T-helper 1 cell treated with Interleukin-12 subunit alpha and Interleukin-12 subunit beta and Interleukin-4 antibody, amounts not matched to agents 30 μg/mL and 1 μg/mL, for 36 hours (primary cell): Measurements from ENCODE around the gene HORMAD2.
"Not testable (repeated sequence)": the region's sequence is repeated elsewhere in the genome, so short reads cannot be mapped to it uniquely, and the experiment has no call there.

Experiments used
- H3K27ac Mint-ChIP-seq: one replicate; pipeline ENCODE4 v1.8.0; 2021; ENCODE audit warnings: mild to moderate bottlenecking, mixed read lengths
- H3K27me3 Mint-ChIP-seq: one replicate; pipeline ENCODE4 v1.8.0; 2021; ENCODE audit warnings: low read depth, mixed read lengths
- H3K36me3 Mint-ChIP-seq: one replicate; pipeline ENCODE4 v1.8.0; 2021; ENCODE audit warnings: low read depth, mixed read lengths
- H3K4me1 Mint-ChIP-seq: one replicate; pipeline ENCODE4 v1.8.0; 2021; ENCODE audit warnings: low read depth, mixed read lengths
- H3K4me3 Mint-ChIP-seq: one replicate; pipeline ENCODE4 v1.8.0; 2021; ENCODE audit warnings: mild to moderate bottlenecking, moderate library complexity, mixed read lengths
- H3K9me3 Mint-ChIP-seq: one replicate; pipeline ENCODE4 v1.8.0; 2021; ENCODE audit warnings: mixed read lengths

Gene HORMAD2

DNA sequence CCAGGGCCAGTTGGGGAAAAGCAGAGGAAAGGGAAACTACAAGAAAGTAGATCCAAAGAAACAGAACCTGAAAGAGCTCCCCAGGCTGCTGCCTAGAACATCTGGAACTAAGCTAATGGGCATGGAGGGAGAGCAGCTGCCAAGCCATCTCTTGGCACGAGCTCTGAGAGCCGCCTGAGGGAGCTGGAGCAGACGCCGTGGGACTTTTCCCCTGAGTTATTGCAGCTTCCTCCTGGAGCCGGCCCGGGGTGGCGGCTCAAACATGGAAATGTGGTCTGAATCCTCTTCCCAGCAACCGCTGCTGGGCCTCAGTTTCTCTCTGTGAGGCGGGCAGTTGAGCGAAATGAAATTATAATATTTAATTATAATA is 124.5 kb downstream of the HORMAD2 start:
- H3K4me1 Mint-ChIP-seq: peaks cover 16% of the 10 kb centered on the region
- H3K4me3 Mint-ChIP-seq: no peak overlapping the region
- H3K9me3 Mint-ChIP-seq: peaks cover 5% of the 10 kb centered on the region
- no peaks in the 10 kb centered on the region for H3K27me3 Mint-ChIP-seq
- H3K27ac Mint-ChIP-seq: no peak overlapping the region
- peaks cover 4% of the 10 kb centered on the region for H3K36me3 Mint-ChIP-seq

DNA sequence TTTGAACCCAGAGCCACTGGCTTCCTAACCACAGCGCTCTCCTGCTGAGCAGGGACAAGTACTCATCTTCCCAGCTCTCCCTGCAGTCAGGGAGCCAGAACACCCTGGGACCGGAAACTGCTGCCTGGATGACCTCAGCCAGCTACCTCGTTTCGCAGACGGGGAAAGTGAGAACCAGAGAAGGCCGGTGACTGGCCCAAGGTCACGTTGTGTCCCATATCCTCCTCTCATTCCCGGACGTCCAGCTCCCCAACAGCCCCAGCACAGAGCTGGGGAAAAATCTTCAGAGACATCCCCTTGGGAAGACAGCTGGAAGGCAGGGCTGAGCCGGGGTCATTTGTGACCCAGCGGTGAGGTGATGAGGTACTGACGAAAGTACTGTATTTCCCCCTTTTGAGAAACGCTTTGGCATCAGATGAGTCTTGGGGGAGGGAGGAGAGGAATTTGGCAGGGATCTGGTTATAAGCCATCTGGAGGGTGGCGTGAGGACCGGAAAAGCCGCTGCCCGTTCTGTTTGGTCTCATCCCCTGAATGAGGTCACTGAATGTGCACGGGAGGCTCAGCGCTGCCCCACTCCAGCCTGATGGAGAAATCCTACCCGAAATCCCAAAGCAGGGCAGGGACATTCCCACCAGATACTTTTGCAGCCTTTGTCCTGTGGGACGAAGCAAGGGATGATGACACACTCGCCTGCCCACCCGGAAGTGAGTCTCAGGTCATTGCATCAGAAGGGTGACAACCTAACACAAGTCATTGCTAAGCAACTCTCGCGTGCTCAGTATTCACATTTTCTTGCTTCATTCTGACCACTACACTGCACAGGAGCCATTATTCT is 125.2 kb downstream of the HORMAD2 start:
- Mint-ChIP-seq H3K4me3 (no peak overlapping the region), H3K36me3 (peaks cover 4% of the 10 kb centered on the region), H3K9me3 (peaks cover 5% of the 10 kb centered on the region), H3K4me1 (peaks cover 16% of the 10 kb centered on the region), H3K27ac (no peak overlapping the region), H3K27me3 (no peaks in the 10 kb centered on the region)

DNA sequence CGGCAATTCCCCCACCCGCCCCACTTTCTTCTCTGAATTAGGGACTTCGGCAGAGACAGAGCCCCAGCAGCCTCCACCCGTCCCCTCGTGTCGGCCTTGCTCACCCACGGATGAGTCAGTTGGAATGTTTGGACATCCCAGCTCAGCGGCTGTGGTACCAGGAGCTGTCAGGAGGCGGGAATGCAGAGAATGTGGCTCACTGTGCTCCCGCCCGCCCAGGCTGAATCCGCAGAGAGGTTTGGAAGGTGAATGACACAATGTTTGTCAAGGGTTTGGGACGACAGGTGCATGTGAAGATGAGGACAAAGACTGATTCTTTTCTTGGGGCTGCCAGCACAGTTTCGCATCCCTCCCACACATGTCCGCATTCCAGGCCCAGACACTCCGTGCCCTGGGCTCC is 126.7 kb downstream of the HORMAD2 start:
- H3K27me3 Mint-ChIP-seq: no peaks in the 10 kb centered on the region
- peaks cover under 1% of the 10 kb centered on the region for H3K9me3 Mint-ChIP-seq
- no peaks in the 10 kb centered on the region for H3K36me3 Mint-ChIP-seq
- peaks cover 16% of the 10 kb centered on the region for H3K4me1 Mint-ChIP-seq
- H3K27ac Mint-ChIP-seq: peak overlapping the region; percentile 29
- H3K4me3 Mint-ChIP-seq: no peak overlapping the region

DNA sequence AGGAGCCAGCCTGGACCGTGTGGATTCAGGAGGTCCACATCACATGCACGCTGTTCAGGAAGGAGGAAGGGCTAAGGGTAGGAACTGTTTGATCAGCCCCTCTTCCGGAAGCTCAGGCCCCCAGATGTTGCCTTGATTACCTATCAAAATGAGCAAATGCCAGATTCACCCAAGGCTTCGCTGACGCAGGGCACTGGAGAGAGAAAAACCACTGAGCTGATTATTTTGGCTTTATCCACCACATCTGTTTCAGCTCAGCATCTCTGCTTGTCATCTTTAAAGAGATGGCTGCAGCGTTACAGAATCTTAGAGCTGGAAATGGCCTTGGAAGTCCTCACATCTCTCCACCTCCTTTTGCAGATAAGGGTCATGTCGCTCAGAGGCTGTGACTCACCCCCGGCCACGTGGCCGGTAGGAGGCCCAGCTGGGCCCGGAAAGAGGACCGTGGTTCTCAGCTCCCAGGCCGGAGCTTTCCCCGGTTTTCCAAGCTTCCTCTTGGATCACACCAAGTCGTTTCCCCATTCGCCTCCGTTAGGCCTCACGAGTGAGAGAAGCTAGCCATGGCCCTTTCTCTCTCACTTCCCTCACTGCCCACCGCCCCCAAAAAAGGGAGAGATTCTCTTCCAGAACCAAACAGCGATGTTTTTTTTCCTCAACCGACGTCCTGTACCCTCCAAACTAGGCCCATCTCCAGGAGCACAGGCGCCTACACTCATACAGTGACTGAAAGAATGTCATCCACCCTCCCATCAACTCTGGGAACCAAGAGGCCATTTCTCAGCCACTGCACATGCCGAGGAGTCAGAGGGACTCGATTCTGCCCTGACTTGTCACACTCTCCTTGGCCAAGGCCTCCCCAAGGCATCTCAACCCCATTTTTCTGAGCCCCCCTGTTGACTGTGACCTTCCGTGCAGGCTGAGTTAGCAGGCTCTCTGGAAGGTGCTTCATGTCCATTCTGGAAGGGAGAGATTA is 128.7 kb downstream of the HORMAD2 start:
- Mint-ChIP-seq H3K9me3 (no peaks in the 10 kb centered on the region), H3K4me3 (no peak overlapping the region), H3K4me1 (peaks cover 27% of the 10 kb centered on the region), H3K36me3 (no peaks in the 10 kb centered on the region), H3K27ac (no peak overlapping the region), H3K27me3 (no peaks in the 10 kb centered on the region)

DNA sequence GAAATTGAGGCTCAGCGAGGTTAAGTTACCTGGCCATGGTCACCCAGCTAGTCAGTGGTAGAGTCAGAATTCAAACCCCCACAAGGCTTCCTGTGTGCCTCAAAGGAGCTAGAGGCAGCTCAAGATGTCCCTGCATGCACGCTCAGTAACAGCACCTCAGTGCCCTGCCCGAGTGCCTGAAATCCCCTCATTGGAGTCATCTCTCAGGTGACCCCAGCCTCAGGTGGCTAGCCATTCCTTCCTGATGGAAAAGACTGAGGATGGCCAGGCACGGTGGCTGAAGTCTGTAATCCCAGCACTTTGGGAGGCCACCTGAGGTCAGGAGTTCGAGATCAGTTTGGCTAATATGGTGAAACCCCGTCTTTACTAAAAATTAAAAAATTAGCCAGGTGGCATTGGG is 129.4 kb downstream of the HORMAD2 start:
- Mint-ChIP-seq H3K4me3 (no peak overlapping the region), H3K27ac (no peak overlapping the region), H3K36me3 (no peaks in the 10 kb centered on the region), H3K27me3 (no peaks in the 10 kb centered on the region), H3K9me3 (no peaks in the 10 kb centered on the region), H3K4me1 (peaks cover 27% of the 10 kb centered on the region)

DNA sequence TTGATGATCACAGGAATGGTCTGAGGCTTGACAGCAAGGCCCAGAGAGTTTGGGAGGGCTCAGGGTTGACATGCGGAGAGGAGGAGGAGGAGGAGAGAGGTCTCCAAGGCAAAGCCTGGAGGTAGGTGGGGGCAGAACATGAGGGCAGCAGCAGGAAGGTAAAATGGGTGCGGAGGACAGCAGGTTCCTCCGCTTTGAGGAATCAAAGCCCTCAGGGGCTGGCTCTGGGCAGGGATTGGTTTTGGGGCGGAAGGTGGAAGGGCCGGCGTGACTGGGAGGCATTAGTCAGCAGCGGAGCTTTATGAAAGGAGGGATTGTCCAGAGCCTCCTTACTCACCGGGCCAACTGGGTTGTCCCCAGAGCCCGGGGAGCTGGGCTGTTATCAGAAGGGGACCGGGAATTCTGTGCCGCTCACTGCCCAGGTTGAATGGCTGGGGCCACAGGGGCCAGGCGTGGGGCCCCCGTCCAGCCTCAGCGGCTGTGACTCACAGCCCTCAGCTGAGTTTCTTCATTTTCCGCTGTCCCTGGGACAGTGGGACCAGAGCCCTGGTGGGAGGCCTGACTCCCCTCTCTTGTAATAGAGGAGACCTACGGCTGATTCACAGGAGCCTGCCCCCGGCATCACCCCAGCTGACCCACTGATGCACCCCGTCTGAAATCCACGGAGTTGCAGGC is 130.1 kb downstream of the HORMAD2 start:
- Mint-ChIP-seq H3K9me3 (no peaks in the 10 kb centered on the region), H3K27ac (no peak overlapping the region), H3K4me1 (peaks cover 35% of the 10 kb centered on the region), H3K36me3 (no peaks in the 10 kb centered on the region), H3K4me3 (no peak overlapping the region), H3K27me3 (no peaks in the 10 kb centered on the region)

DNA sequence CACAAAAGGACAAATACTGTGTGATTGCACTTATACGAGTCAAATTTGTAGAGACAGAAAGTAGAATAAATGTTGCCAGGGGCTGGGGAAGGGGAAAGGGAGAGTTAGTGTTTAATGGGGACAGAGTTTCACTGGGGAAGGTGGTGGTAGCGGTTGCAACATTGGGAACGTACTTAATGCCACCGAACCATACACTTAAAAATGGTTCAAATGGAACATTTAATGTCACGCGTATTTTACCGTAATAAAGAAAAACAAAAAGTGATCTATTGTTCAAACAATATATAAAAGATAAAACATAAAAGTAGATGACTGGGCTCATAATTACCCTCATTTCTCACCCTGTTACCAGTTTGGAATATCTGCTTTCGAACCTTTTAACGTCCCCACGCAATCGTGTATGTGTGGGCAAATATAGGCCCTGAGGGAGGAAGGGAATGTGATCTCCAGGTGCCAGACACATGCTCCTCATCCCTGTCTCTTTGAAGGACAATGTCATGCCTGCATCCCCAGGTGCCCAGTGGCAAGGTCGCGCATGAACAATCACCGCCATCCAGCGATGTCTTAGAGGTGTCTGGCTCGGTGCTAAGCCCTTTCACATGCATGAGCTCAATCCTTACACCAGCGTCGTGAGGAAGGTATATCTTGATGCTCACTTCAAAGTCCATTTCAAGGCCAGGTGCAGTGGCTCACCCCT is 131.0 kb downstream of the HORMAD2 start:
- Mint-ChIP-seq H3K9me3 (no peaks in the 10 kb centered on the region), H3K27me3 (no peaks in the 10 kb centered on the region), H3K27ac (peak overlapping the region; percentile 15), H3K4me1 (peaks cover 36% of the 10 kb centered on the region), H3K36me3 (no peaks in the 10 kb centered on the region), H3K4me3 (no peak overlapping the region)

DNA sequence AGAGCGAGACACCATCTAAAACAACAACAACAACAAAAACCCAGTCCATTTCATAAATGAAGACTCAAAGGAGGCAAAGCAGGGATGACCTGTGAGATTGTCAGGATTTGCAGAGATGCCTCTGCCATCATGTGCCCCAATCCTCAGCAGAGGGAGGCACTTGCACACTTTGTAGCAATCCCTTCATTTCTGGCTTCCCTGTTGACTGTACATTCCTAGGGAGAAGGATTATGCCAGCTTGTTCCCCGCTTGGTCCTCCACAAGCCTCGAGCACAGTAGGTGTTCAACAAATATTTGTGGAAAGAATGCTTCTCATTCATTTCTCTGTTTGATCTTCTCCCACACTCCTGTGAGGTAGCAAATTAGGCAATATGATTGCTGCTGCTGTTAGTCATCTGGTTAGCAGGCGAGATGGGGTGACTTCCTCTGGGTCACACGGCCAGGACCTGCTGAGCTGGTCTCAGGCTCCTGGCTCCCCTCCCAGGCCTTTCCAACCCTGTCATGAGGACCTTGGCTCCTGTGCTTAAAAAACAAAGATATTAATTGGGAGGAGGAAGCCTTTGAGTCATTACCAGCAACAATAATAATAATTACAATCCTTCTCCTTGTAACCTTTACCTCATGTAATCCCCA is 132.2 kb downstream of the HORMAD2 start:
- Mint-ChIP-seq H3K27ac (peak overlapping the region; percentile 77), H3K9me3 (no peaks in the 10 kb centered on the region), H3K36me3 (no peaks in the 10 kb centered on the region), H3K4me3 (no peak overlapping the region), H3K4me1 (peaks cover 36% of the 10 kb centered on the region), H3K27me3 (no peaks in the 10 kb centered on the region)

DNA sequence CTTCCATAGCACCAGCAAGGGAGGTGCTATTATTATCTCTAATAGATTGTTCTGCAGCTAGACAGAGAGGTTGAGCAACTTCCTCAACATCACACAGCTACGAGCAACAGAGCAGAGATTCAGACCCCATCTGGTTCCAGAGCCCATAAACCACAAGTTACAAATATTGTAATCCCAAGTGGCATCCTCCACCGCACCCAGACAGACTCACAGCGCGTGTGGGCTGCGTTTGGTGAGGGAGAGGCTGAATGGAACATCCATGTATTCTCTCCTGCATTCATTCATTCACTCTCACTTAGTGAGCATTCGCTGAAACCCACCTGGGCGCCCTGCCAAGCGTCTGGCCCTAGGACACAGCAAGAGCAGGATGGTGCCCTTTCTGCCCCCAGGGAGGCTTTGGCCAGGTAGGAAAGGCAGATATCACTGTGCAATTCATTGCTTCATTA is 132.8 kb downstream of the HORMAD2 start:
- H3K9me3 Mint-ChIP-seq: no peaks in the 10 kb centered on the region
- peak overlapping the region; percentile 77 for H3K27ac Mint-ChIP-seq
- no peak overlapping the region for H3K4me3 Mint-ChIP-seq
- peaks cover 38% of the 10 kb centered on the region for H3K4me1 Mint-ChIP-seq
- no peaks in the 10 kb centered on the region for H3K27me3 Mint-ChIP-seq
- no peaks in the 10 kb centered on the region for H3K36me3 Mint-ChIP-seq

DNA sequence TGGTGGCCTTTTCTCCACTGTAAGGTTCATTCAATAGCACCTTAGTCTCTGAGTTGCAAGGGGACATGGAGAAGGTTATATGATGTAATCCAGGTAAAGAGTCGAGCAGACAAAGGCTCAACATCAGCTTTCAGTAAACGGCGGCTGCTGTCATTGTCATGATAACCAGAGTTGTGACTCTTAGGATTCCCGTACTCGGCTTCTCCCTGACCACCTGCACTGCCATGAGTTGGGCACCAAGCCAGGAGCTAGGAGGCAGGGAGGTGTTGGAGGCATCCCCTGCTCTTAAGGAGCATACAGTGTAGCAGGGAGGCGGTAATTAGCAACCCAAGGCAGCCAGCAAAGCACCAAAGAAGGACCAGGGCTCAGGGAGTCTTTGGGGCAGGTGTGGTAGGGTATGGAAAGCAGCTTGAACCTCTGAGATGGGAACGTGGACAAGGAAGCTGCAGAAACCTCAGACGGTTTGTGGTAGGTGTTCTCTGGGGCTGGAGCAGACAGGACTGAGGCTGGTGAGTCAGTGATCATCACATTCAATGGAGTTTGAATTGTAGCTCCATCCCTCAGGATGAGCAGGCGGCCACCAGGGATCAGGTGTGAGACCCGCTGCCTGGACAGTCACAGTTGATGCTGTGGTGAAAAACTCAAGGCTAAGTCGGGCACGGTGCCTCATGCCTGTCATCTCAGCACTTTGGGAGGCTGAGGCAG is 134.6 kb downstream of the HORMAD2 start:
- H3K36me3 Mint-ChIP-seq: peaks cover under 1% of the 10 kb centered on the region
- peaks cover 51% of the 10 kb centered on the region for H3K4me1 Mint-ChIP-seq
- H3K27ac Mint-ChIP-seq: peak overlapping the region; percentile 21
- H3K27me3 Mint-ChIP-seq: no peaks in the 10 kb centered on the region
- no peaks in the 10 kb centered on the region for H3K9me3 Mint-ChIP-seq
- no peak overlapping the region for H3K4me3 Mint-ChIP-seq

DNA sequence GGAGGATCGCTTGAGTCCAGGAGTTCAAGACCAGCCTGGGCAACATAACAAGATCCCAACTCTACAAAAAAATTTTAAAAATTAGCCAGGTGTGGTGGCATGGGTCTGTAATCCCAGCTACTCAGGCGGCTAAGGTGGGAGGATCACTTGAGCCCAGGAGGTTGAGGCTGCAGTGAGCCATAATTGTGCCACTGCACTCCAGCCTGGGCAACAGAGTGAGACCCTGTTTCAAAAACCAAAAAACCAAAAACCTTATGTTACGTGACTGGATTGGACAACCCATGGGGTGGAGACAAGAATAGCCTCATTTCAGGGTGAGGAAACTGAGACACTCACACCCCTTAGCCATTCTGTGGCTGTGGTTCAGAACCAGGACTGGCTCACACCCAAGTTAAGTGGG is 136.0 kb downstream of the HORMAD2 start:
- H3K36me3 Mint-ChIP-seq, H3K27me3 Mint-ChIP-seq, H3K4me3 Mint-ChIP-seq, H3K9me3 Mint-ChIP-seq: not testable (repeated sequence)
- H3K4me1 Mint-ChIP-seq: peaks cover 63% of the 10 kb centered on the region
- peak overlapping the region; percentile 52 for H3K27ac Mint-ChIP-seq

DNA sequence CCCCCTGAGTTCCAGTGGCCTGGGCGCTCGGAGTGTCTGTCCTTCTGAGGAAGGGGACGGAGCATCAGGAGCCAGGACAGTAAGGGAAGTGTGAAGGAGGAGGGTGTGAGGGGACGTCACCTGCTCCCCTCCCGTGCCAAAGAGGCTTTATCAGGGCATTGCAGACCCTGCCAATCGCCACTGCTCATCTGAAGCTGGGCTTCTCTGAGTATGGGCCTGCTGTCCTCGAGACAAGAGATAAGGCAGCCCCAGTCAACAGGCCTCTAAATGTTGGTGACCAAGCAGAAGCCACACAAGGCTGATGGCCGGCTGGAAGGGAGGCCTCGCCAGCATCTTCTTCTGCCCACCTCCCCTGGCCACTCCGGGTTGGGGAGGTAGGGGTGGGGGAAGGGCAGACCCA is 136.4 kb downstream of the HORMAD2 start:
- Mint-ChIP-seq H3K4me1 (peaks cover 67% of the 10 kb centered on the region), H3K27ac (peak overlapping the region; percentile 52), H3K9me3 (no peaks in the 10 kb centered on the region), H3K27me3 (no peaks in the 10 kb centered on the region), H3K36me3 (peaks cover 2% of the 10 kb centered on the region), H3K4me3 (no peak overlapping the region)
